GM10847 (cell line): Measurements from ENCODE around the gene EPHB4.
A peak's percentile ranks its signal among the peaks of the same experiment; 100 is the strongest.

ENCODE experiments used
- POLR2A ChIP-seq: IDR thresholded peaks from 2 replicates; pipeline ENCODE4 v1.6.1; 2011; ENCODE audit not compliant: insufficient read length; ENCODE audit errors: extremely low read depth

The EPHB4 gene

GRCh38 chr7:100860702-100861615 lies 33.6 kb upstream of the EPHB4 start:
- no peak for TF ChIP-seq POLR2A

DNA sequence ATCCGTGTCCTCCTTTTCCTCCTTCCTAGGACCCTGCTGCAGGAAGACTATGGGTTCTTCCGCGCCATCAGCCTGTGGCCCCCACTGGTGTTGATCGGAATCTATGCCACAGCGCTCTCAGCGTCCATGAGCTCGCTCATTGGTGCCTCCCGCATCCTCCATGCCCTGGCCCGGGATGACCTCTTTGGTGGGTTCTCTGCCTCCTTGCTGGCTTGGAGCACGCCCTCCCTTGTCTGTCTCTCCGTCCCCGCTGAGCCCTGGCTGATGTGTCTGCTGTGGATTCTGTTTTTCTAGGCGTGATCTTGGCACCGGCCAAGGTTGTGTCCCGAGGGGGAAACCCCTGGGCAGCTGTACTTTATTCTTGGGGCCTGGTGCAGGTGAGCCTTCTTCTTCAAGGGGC lies 32.5 kb upstream of the EPHB4 start:
- no peak for TF ChIP-seq POLR2A

DNA sequence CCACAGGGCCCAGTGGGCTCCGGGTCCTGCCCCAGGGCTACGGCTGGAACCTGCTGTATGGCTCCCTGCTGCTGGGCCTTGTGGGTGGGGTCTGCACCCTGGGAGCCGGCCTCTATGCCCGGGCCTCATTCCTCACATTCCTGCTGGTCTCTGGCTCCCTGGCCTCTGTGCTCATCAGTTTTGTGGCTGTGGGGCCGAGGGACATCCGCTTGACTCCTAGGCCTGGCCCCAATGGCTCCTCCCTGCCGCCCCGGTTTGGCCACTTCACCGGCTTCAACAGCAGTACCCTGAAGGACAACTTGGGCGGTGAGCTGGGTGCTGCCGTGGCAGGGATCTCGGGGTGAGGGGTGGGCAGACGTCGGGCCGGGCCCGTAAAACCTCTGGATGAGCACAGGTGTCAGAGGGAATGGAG lies 29.6 kb upstream of the EPHB4 start:
- TF ChIP-seq POLR2A = no peak

- TF ChIP-seq POLR2A = no peak
Observed at GRCh38 chr7:100855515-100855914, 28.2 kb upstream of the EPHB4 start.

- TF ChIP-seq POLR2A = no peak
Observed at GRCh38 chr7:100854146-100854895, 27.0 kb upstream of the EPHB4 start.

DNA sequence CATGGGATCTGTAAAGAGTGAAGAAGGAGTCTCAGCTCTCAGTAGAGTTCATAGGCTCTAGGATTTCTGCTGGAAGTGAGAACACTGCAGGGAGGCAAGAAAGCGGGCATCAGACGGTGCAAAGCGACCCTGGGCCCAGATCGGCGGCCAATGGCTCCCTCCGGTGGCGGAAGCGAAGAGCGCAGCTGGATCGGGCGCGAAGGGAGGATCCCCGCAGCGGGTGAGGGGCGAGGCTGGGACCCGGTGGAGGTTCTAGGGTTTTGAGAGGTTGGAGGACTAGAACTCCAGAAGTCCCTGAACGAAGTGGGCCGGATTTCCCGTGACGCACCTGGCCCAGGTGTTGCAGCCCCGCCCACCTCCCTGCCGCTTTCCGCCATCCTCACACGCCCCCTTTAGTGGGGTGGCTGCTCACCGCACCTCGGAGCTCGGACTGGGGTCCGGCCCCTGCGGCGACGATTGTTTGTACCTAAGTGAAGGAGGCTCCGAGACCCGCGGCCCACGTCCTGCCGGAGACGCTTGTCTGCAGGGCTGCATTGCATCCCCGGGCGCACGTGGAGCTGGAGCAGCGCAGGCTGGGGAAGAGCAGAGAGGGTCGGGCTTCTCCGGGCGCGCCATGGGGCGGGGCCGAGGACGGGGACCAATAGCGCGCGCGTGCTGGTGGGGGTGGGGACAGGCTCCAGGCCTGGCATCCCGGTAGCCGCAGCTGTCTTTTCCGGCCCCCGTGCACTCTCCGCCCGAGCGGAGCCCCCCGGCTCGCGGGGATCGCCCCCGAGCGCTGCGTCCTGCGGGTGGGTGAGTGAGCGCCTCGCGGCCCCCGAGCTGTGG lies 24.9 kb upstream of the EPHB4 start, which contains the start of gene SLC12A9:
SLC12A9 (plus strand) TSS at position 666 of the 825 bp plus-strand sequence. CDS start 1,485 bp downstream, outside the sequence.
- TF ChIP-seq POLR2A = no peak

DNA sequence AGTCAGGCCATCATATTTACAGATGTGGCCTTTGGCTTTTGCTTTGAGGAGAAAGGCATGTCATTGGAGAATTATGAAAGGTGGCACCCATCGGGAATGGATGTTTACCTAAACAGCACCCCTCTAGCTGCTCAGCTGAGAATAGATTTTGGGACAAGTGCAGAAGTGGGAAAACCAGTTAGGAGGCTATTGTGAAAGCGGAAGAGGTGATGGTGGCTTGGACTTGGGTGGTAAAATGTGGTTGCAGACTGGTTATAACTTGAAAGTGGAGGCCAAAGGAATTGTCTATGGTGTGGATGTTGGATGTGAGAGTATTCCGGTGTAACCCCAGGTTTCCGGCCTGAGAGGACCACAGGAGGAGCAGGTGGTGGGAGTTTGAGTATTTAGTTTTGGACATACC lies 20.0 kb upstream of the EPHB4 start:
- no peak for TF ChIP-seq POLR2A

DNA sequence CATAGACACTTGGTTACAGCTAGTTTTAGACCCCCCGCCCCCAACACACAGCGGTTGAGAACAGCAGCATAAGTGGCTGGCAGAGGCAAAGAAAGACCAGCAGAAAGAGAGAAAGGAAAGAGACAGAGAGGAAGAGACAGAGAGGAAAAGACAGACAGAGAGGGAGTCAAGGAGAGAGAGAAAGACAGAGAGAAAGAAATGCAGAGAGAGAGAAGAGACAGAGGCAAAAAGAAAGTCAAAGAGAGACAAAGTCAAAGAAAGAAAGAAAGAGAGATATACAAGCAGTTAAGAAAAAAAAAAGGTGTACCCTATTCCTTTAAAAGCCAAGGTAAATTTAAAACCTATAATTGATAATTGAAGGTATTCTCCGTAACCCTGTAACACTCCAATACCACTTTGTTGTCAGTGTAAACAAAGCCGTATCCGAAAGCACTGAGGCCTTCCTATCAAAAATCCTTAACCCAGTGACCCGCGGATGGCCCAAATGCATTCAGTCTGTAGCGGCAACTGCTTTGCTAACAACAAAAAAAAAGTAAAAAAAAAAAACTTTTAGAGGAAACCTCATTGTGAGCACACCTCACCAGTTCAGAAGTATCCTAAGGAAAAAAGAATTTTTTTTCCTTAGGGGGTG lies 13.3 kb upstream of the EPHB4 start:
- TF ChIP-seq POLR2A = no peak

GRCh38 chr7:100839361-100839760 lies 12.0 kb upstream of the EPHB4 start:
- no peak for TF ChIP-seq POLR2A

- peak; percentile 9 for TF ChIP-seq POLR2A
Observed at GRCh38 chr7:100837099-100837836, 9.9 kb upstream of the EPHB4 start.

DNA sequence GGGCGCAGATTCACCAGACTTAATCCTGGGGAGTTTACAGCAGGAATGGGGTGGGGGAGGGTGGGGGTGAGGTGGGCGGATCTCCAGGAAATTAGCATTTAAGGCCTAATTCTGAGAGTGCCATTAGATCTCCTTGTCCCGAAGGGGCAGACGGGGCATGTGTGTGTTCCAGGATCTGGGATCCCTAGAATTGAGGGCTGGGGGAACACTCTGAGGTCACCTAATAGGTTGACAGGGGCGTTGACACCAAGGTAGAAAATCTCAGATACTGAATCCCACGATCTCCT lies 9.4 kb upstream of the EPHB4 start:
- no peak for TF ChIP-seq POLR2A

GRCh38 chr7:100835903-100836811 lies 8.8 kb upstream of the EPHB4 start:
- TF ChIP-seq POLR2A = no peak

GRCh38 chr7:100832281-100832633 lies 4.9 kb upstream of the EPHB4 start:
- TF ChIP-seq POLR2A = no peak

DNA sequence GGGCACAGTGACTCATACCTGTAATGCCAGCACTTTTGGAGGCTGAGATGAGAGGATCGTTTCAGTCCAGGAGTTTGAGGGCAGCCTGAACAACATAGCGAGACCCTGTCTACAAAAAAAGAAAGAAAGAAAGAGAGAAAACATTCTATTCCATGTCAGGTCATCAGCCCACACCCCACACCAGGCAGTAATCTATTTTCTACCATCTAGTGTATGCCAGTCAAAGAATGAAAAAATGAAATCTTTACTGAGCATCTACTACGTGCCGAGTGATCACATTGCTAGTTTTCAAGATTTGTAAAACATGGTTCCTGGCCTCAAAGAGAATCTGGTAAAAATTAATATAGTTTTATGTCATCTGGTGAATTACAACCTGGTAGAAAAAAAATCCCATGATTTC lies 3.1 kb upstream of the EPHB4 start:
- no peak for TF ChIP-seq POLR2A

DNA sequence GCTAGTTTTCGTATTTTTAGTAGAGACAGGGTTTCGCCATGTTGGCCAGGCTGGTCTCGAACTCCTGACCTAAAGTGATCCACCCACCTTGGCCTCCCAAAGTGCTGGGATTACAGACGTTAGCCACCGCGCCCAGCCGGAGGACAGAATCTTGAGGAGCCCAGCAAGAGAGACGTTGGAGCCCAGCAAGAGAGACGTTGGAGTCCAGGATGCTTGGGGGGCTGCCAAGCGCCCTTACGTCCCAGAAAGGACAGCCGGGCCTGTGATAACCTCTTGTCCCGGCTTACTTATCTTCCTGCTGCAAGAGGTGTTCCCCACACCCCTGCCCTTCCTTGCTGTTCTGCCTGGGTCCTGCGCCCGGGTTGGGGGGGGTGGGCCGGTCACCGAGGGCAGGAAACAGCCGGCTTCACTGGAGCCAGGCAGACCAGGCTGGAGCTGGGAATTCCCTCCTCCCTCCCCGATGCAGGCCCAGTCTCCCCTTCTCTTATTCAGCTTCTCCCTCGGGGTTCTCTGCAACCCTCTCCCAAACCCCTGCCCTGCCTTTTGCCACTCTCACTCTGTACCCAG lies 1.9 kb upstream of the EPHB4 start:
- no peak for TF ChIP-seq POLR2A
